ENCODE measurements around the gene BAZ2A. TPM values are rescaled to one million over a fixed set of nuclear protein-coding genes. Genes with fewer than 3 reads are reported as not detected.
"Not testable (repeated sequence)": the region's sequence is repeated elsewhere in the genome, so short reads cannot be mapped to it uniquely, and the experiment has no call there.

Gene BAZ2A
- total and polyA plus RNA-seq, 2 donors (not counting 3 experiments of a cell fraction or from before 2014, with no cell fraction given), result 56.0 to 91.4 TPM

- Histone ChIP-seq H4K20me1 (replicated peaks; ENCODE audit: control insufficient read depth, extremely low read depth, insufficient read depth, low read length) (no peaks in the 10 kb centered on the region), H3K9me1 (replicated peaks; ENCODE audit: control insufficient read depth, extremely low read depth, insufficient read depth, low read length) (no peaks in the 10 kb centered on the region), H2AFZ (ENCODE audit: low read depth, low read length) (no peak overlapping the region), H3K27me3 (ENCODE audit: control insufficient read depth in 2 of 2, insufficient read depth in 2 of 2, low read length in 2 of 2) (no peaks in the 10 kb centered on the region), H3K27ac (ENCODE audit: insufficient read depth, low read depth, low read length) (no peak overlapping the region), H3K36me3 (ENCODE audit: control insufficient read depth in 2 of 2, extremely low read depth in 1 of 2, insufficient read depth in 2 of 2, low read length in 2 of 2) (peaks cover 7 to 11% of the 10 kb centered on the region in 2 experiments), H3K9me3 (replicated peaks; ENCODE audit: control insufficient read depth, insufficient read depth, low read length) (no peaks in the 10 kb centered on the region), H3K79me2 (ENCODE audit: control insufficient read depth, insufficient read depth, low read length) (no peaks in the 10 kb centered on the region), H3K4me2 (ENCODE audit: insufficient read depth, low read length) (no peak overlapping the region), H3K9ac (replicated peaks; ENCODE audit: extremely low read depth, insufficient read depth, low read length) (no peak overlapping the region), H3K4me3 (replicated peaks in 1 of 3; ENCODE audit: insufficient read depth in 1 of 3, low read depth in 1 of 3, low read length in 3 of 3) (no peak overlapping the region), H3K4me1 (ENCODE audit: control insufficient read depth, extremely low read depth, insufficient read depth, low read length) (peaks cover 22% of the 10 kb centered on the region)
- dilution Hi-C loops (cut with MboI; ENCODE audit: extremely low pct_ligation_motif_present, low sequenced_read_pairs), result no loop called here
- DNase-seq (ENCODE audit: low read depth, low spot score), result no peak
- no TSS peak for BruUV-seq (replicated peaks)
- intact Hi-C loops (cut with micrococcal nuclease), result no loop called here
- FAIRE-seq, result no peak
- TF ChIP-seq POLR2A (IDR thresholded peaks at IDR 0.05; ENCODE audit: low read depth, low read length) (no peak), JUN (IDR thresholded peaks at IDR 0.05; ENCODE audit: borderline replicate concordance, insufficient read depth, insufficient read length, low read depth) (no peak), GATA2 (IDR thresholded peaks at IDR 0.05; ENCODE audit: insufficient read depth, insufficient read length, low read depth, low read length) (no peak), FOS (IDR thresholded peaks at IDR 0.05; ENCODE audit: borderline replicate concordance, insufficient read depth, low read length) (no peak), EZH2 (IDR thresholded peaks at IDR 0.05; ENCODE audit: borderline replicate concordance, low read depth, low read length, severe bottlenecking) (no peak), POLR2AphosphoS5 (IDR thresholded peaks at IDR 0.05; ENCODE audit: insufficient read depth, low read depth, low read length) (no peak), MAX (IDR thresholded peaks at IDR 0.05; ENCODE audit: insufficient read depth, insufficient read length) (no peak), MYC (IDR thresholded peaks at IDR 0.05; ENCODE audit: low read depth, low read length) (no peak), CTCF (IDR thresholded peaks at IDR 0.05; ENCODE audit: extremely low read depth in 1 of 2, insufficient read depth in 1 of 2, low read depth in 1 of 2, low read length in 2 of 2) (no peak)
- ChIA-PET POLR2A (no interaction called here), CTCF (interaction anchor here (1.1 kb wide), 2 partner anchors 11 to 65 kb away, joined by 4 to 7 read pairs; no protein-coding TSS in a partner anchor)
Observed at GRCh38 chr12:56578983-56579546, 51.1 kb downstream of the BAZ2A start.

GRCh38 chr12:56577248-56577647 is 52.9 kb downstream of the BAZ2A start:
- POLR2A ChIA-PET, result interaction anchor here (0.6 kb wide), 1 partner anchor 9 kb away, joined by 7 read pairs; no protein-coding TSS in a partner anchor
- H3K9ac ChIP-seq (replicated peaks; ENCODE audit: extremely low read depth, insufficient read depth, low read length); H3K36me3 ChIP-seq (ENCODE audit: control insufficient read depth in 2 of 2, extremely low read depth in 1 of 2, insufficient read depth in 2 of 2, low read length in 2 of 2); H2AFZ ChIP-seq (ENCODE audit: low read depth, low read length); H3K79me2 ChIP-seq (ENCODE audit: control insufficient read depth, insufficient read depth, low read length); H3K9me1 ChIP-seq (replicated peaks; ENCODE audit: control insufficient read depth, extremely low read depth, insufficient read depth, low read length); H3K4me2 ChIP-seq (ENCODE audit: insufficient read depth, low read length); H3K9me3 ChIP-seq (replicated peaks; ENCODE audit: control insufficient read depth, insufficient read depth, low read length); H3K27me3 ChIP-seq (ENCODE audit: control insufficient read depth in 2 of 2, insufficient read depth in 2 of 2, low read length in 2 of 2); H4K20me1 ChIP-seq (replicated peaks; ENCODE audit: control insufficient read depth, extremely low read depth, insufficient read depth, low read length); H3K27ac ChIP-seq (ENCODE audit: insufficient read depth, low read depth, low read length); intact Hi-C loops (cut with micrococcal nuclease); H3K4me3 ChIP-seq (replicated peaks in 1 of 3; ENCODE audit: insufficient read depth in 1 of 3, low read depth in 1 of 3, low read length in 3 of 3); BruUV-seq (replicated peaks); dilution Hi-C loops (cut with MboI; ENCODE audit: extremely low pct_ligation_motif_present, low sequenced_read_pairs); FAIRE-seq; DNase-seq (ENCODE audit: low read depth, low spot score): not testable (repeated sequence)
- CTCF ChIA-PET, result interaction anchor here (0.9 to 1.2 kb wide), 4 partner anchors 15 to 63 kb away, joined by 3 to 5 read pairs (median 4); no protein-coding TSS in a partner anchor
- H3K4me1 ChIP-seq (ENCODE audit: control insufficient read depth, extremely low read depth, insufficient read depth, low read length), result peaks cover 23% of the 10 kb centered on the region
